Bronchial epithelial cell (primary cell): ENCODE data around the gene SLC35F4. TPM values are rescaled to one million over a fixed set of nuclear protein-coding genes. Genes with fewer than 3 reads are reported as not detected.

Source experiments
- DNase-seq: peaks from one replicate; pipeline ENCODE4 v3.0.0-alpha.2; 2010; ENCODE audit warnings: low read depth
- FAIRE-seq: peaks from 2 replicates; lab custom pipeline; 2011; peaks lifted over from hg19 to GRCh38; lab: Jason Lieb, UNC
- H3K27me3 ChIP-seq: 2 replicates; pipeline ENCODE4 v1.5.1; 2011; ENCODE audit warnings: low read length; ENCODE audit not compliant: control insufficient read depth, insufficient read depth
- H3K36me3 ChIP-seq: 2 replicates; pipeline ENCODE4 v1.5.1; 2011; ENCODE audit warnings: low read length; ENCODE audit not compliant: control insufficient read depth, insufficient read depth
- H3K4me3 ChIP-seq: 2 replicates; pipeline ENCODE4 v1.5.1; 2011; ENCODE audit warnings: mild to moderate bottlenecking, low read depth, low read length, control low read depth
- CTCF ChIP-seq: IDR thresholded peaks from 2 replicates; pipeline ENCODE4 v1.5.1; 2011; ENCODE audit warnings: mild to moderate bottlenecking, moderate library complexity, low read length, control low read depth, inconsistent platforms; ENCODE audit not compliant: insufficient read depth, severe bottlenecking
- total RNA-seq: library from RNA; depleted of rRNA; stranded (reverse); fragments of >200 nt; gene quantifications from 2 replicates; pipeline ENCODE4 v1.2.1, GENCODE V29; 2014

The SLC35F4 gene
- total RNA-seq, 1 donor from 2014 or later = not detected

GRCh38 chr14:57814726-57815125, 51.2 kb downstream of the SLC35F4 start:
- no peak for TF ChIP-seq CTCF
- Histone ChIP-seq H3K27me3 (no peaks in the 10 kb centered on the region), H3K36me3 (no peaks in the 10 kb centered on the region), H3K4me3 (no peak overlapping the region)
- no peak for FAIRE-seq
- no peak for DNase-seq

GRCh38 chr14:57812741-57813140, 53.2 kb downstream of the SLC35F4 start:
- H3K4me3 ChIP-seq = no peak overlapping the region
- H3K36me3 ChIP-seq = no peaks in the 10 kb centered on the region
- H3K27me3 ChIP-seq = no peaks in the 10 kb centered on the region
- no peak for FAIRE-seq
- no peak for DNase-seq
- TF ChIP-seq CTCF = no peak

- TF ChIP-seq CTCF = no peak
- no peak for DNase-seq
- H3K27me3 ChIP-seq = no peaks in the 10 kb centered on the region
- no peaks in the 10 kb centered on the region for H3K36me3 ChIP-seq
- no peak overlapping the region for H3K4me3 ChIP-seq
- FAIRE-seq = no peak
These were observed 53.8 kb downstream of the SLC35F4 start for GRCh38 chr14:57811998-57812546.

GRCh38 chr14:57809808-57810207, 56.1 kb downstream of the SLC35F4 start:
- FAIRE-seq = no peak
- no peak for DNase-seq
- H3K27me3 ChIP-seq = no peaks in the 10 kb centered on the region
- no peaks in the 10 kb centered on the region for H3K36me3 ChIP-seq
- TF ChIP-seq CTCF = no peak
- no peak overlapping the region for H3K4me3 ChIP-seq

GRCh38 chr14:57797160-57797559, 68.7 kb downstream of the SLC35F4 start:
- H3K27me3 ChIP-seq = no peaks in the 10 kb centered on the region
- FAIRE-seq (no peak), DNase-seq (no peak)
- no peaks in the 10 kb centered on the region for H3K36me3 ChIP-seq
- no peak for TF ChIP-seq CTCF
- H3K4me3 ChIP-seq = no peak overlapping the region

- H3K27me3 ChIP-seq = no peaks in the 10 kb centered on the region
- no peaks in the 10 kb centered on the region for H3K36me3 ChIP-seq
- TF ChIP-seq CTCF = no peak
- H3K4me3 ChIP-seq = no peak overlapping the region
- no peak for FAIRE-seq
- no peak for DNase-seq
These were observed 69.3 kb downstream of the SLC35F4 start for GRCh38 chr14:57796556-57796955.
